ENCODE data around the gene MYMK.

The MYMK gene

DNA sequence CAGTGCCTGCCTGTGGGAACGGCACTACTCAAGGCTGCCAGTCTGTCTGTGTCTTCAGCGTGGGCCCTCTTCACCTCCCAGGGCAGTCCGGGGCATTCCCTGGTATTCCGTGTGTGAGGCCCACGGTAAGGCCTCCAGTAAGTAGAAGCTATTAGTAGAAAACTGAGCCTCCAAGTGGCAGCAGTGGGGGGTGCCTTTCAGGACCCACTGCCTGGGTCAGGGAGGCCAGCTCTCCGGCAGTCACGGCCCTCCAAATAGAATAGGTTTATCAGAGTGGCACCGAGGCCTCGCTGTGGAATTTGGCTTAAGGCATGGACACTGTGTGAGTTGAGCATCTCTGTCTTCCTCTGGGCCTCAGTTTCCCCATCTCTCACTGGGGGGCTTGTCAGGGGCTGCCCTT lies 32.8 kb upstream of the MYMK start:
- no peak for DNase-seq

DNA sequence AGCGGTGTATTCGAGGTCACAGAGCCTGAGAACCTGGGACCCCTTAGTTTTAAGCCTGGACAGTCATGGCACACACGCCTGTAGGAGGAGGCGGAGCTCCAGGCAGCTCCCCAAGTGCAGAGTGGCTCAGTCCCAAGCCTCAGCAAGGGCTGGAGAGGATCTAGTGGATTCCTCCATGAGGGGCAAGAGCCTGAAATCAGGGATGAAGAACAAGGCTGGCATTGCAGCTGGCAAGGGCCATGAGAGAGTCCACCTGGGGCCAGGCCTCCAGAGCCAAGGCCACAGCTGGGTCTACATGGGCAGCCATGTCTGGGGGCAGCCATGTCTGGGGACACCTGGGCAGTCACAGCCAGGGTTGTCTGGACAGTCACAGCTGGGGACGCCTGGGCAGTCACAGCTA lies 31.6 kb upstream of the MYMK start:
- no peak for DNase-seq

DNA sequence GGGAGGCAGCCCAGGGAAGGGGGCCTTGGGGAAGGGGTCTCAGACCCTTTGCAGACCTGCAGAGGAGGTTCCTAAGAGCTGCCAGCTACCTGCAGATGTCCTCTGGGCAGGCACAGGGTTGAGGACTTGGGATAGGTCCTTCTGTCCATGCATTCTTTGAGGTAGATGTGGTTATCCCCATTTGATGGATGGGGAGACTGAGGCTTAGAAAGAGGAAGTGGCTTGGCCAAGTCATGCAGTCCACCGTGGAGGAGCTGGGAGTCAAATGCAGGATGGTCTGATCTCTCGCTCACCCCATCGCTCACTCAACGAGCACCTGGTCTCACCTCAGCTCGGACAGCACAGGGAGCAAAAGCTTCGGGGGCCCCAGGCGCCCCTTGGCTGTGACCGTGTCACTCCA lies 30.0 kb upstream of the MYMK start:
- no peak for DNase-seq

DNA sequence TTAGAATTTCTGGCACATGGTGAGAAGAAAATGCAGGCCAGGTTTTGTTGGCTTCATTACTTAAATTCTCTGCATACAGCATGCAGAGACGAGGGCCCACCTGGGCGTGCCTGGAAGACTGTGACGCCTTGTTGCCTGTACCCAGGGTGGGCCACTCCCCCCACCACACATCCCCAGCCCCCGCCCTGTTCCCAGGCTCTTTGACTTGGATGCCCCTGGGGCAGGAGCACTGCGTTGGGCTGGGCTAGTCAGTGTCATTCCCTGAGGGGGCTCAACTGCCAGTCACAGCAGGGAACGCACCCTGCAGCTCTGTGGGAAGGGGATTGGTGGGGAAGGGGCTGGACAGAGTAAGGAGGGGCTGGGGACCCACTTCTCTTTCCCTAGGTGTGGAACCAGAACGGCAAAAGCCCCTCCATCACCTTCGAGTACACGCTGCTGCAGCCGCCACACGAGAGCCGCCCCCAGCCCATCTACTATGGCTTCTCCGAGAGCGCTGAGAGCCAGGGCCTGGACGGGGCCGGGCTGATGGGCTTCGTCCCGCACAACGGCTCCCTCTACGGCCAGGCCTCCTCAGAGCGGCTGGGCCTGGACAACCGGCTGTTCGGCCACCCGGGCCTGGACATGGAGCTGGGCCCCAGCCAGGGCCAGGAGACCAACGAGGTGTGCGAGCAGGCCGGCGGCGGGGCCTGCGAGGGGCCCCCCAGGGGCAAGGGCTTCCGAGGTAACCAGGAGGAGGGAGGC lies 29.4 kb upstream of the MYMK start:
- no peak for DNase-seq

DNA sequence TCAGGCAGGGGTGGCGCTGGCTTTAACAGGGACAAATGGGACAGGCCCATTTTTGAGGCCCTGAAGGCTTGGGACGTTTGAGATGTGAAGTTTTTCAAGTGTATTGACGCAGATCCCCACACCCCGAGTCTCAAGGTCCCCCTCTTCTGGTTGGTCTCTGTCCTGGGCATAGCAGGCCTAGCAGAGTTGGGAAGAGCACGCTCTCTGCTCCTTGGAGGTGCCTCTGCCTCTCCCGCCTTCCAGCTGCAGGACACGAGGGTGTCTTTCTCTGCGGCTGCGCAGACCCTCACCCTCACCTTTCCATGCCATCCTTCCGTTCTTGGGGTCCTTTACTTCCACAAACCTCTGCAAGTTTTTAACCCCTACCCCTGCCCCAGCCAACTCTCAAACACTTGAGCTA lies 28.4 kb upstream of the MYMK start:
- no peak for DNase-seq

DNA sequence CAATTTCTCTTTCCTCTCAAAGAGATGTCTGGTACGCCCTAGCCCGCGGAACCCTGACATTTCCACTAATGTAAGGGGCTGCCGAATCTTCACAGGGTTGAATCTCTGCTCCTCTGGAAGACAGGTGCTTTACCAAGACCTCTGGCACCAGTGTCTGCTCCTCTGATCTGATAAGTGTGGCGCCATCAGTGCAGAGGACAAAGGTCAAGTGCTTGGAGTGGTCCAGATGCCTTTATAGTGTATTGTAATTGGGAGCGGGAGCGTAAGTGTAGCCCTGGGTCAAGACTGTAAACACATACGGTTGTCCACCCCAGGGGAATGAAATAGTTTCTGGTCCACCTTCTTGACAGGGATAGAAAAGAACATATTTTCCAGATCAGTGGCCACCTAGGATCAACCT lies 27.5 kb upstream of the MYMK start:
- DNase-seq: no peak

DNA sequence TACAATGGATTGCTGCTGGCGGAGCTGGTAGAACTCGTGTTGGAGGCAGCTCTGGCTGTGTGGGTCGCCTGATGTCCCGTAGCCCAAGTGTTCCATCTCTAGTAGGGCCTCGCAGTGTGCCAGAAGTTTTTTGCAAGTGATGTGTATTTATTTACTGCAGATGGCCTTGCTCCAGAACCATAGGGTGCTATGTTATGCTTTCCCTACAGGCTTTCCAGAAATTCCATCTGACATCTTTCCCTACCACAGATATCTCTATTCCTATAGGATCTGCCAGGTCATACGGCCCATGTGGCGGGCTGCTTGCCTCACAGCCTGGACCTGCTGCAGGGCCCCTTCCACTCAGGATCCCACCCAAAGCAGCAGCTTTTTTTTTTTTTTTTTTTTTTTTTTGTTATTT lies 26.7 kb upstream of the MYMK start:
- DNase-seq: no peak

GRCh38 chr9:133547116-133547515 lies 22.4 kb upstream of the MYMK start:
- DNase-seq: no peak

DNA sequence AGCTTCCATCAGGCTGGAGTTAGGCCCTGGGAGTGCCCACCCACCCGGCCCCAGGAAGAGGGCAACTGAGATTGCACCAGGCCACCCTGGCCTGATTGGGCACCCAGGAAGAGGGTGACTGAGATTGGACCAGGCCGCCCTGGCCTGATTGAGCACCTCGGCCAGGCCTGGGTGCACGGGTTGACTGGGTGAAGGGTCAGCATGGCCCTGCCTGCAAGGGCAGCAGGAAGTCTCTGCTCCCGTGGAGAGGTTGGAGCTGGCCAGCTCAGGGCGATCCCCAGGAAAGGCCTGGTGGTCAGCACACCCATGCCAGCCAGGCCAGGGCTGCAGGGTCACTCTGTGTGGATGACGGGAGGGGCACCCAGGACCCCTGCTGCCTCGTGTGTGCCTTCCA lies 21.5 kb upstream of the MYMK start:
- no peak for DNase-seq

GRCh38 chr9:133545494-133546286 lies 20.9 kb upstream of the MYMK start:
- no peak for DNase-seq

GRCh38 chr9:133543772-133544467 lies 19.2 kb upstream of the MYMK start:
- DNase-seq: no peak

GRCh38 chr9:133542002-133542401 lies 17.2 kb upstream of the MYMK start:
- no peak for DNase-seq

GRCh38 chr9:133540698-133541025 lies 15.9 kb upstream of the MYMK start:
- DNase-seq: no peak

- no peak for DNase-seq
Observed at GRCh38 chr9:133539991-133540697, 15.4 kb upstream of the MYMK start.

- no peak for DNase-seq
Observed at GRCh38 chr9:133538851-133539833, 14.4 kb upstream of the MYMK start.

DNA sequence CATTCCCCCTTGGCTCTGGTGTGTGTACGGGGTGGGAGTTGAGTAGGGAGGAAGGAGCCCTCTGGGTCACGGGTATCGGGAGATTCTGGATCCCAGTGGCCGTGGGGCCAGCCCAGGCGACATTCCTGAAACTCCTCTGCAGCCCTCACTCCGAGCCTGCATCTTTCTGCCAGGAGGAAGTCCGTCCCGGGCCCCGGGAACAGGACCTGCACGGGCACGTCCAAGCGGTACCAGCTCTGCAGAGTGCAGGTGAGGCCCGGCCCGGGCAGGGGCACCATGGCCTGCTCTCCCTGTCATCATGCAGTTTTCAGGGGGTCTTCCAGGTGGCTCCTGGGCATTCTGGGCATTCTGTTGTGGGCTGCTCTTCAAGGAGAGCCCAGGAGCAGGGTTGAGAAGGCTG lies 13.4 kb upstream of the MYMK start:
- DNase-seq: no peak

DNA sequence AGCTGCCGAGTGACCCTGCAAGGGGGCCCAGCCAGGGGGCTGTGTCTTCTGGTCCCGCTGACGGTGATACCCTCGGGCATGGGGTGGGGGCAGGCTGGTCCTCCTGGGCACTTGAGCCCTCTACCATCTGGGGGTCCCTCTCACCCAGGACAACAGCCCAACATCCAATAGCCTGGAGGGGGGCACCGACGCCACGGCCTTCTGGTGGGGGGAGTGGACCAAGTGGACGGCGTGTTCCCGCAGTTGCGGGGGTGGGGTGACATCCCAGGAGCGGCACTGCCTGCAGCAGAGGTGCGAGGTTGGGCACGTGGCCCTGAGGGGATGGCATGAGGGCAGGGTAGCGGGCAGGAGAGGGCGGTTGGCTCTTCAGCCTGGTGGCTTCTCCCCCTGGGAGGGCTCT lies 12.5 kb upstream of the MYMK start:
- no peak for DNase-seq

DNA sequence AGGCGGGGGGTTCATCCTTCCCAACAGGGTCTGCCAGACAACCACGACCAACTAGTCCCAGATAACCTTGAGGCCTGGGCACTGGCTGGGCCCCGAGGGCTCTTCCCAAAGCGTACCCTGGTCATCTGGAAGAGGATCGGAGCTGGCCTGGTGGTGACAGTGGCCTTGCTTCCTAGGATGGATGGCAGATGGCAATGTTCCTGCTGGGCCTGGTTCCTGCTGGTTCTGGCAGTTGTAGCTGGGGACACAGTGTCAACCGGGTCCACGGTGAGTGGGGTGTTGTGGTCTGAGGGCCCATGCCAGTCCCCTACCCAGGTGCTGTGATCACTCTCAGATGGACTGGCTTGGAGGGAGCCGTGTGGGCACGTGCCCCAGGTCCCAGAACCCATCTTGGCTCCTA lies 11.8 kb upstream of the MYMK start:
- no peak for DNase-seq

DNA sequence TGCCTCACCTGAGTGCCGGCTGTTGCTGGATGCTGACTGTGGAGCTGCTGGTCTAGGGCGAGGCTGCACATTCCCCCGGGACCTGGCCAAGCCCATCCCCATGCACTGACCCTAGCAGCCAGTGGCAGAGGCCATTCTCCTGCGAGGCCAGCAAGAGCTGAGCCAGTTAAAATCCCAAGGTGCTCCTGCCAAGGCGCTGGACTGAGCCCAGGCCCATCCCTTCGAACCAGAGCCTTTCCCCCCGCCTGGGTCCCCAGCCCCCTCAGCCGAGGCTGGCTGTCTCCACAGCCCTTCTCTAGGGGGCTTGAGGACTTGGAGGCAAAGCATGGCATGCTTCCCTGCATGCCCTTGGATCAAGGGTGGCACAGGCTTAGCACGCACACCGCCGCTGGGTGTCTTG lies 11.3 kb upstream of the MYMK start:
- DNase-seq: no peak

DNA sequence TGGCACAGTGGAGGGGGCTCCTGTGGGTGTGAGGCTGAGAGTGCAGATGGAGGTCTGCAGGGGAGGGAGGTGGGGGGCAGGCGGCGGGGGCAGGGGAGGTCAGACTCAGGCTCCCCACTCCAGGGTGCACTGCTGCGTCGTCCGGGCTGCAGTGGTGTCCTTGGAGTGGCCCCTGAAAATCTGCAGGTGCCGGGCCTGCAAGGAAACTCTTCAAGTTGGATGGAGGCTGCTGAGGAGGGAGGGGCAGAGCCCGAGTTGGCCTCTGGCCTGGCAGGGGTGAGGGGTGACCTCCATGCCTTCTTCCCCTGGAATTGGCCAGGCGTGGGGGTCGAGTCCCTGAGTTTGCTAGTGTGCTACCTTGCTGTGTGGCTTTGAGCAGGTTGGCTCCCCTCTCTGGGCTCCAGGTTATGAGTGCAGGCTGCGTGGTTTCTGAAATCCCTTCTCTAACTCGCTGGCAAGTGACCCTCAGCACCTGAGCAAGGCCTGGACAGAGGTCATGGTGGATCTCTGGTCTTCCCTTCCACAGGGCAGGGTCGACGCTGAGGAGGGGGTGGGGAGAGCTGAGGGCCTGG lies 10.6 kb upstream of the MYMK start:
- peak; percentile 53 for DNase-seq

DNA sequence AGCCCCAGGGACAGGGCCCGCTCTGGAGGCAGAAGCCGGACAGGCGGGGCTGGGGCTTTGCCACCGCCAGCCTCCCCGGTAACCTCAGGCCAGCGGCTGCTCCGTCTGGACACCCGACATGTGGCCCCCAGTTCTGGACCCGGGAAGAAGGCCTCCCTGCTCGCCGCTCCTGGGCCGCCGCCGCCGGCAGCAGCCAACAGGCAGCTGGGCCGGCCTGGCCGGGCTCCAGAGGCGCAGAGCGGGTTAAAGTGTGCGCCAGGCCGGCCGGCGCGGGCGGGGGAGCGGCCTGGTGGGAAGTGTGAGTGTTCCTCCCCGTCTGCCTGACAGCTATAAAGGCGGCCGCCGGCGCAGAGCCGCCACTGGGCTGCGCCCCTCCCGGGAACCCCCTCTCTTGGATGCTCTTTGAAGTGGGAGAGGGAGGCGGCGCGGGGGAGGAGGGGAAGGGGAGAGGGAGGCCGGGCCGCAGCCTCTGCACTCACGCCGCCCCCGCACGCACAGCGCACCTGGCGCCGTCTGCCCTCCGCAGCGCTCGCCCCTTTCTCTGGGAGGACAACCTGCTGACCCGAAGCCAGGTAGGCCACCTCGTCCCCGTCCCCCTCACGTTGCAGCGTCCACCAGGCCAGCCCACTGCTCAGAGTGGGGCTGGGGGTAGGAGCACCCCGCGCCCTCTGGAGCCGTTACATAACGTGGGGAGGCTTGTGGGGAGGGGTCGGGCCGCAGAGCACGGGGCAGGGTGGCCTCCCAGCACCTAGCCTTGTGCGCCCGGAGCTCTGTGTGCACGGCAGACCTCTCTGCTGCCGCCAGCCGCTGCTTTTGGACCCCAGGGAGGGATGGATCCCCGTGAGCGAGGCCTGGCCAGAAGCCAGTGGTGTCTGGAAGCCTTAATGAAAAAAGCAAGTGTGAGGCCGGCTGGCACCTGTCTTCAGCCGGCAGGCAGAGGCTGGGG lies 9.9 kb upstream of the MYMK start, which contains the start of gene ADAMTSL2:
Gene ADAMTSL2, plus strand, starts transcription at position 359 of the 946 bp plus-strand sequence. CDS start 2,009 bp downstream, outside the sequence.
- DNase-seq: peak; percentile 89
